Ishikawa (cell line): Measurements from ENCODE around the gene ANKRD27.

Experiments used
- CEBPB ChIP-seq: IDR thresholded peaks from 2 replicates; pipeline ENCODE4 v1.6.1; 2012
- CREB1 ChIP-seq: IDR thresholded peaks from 2 replicates; pipeline ENCODE4 v1.6.1; 2012; ENCODE audit warnings: low read depth
- EGR1 ChIP-seq: IDR thresholded peaks from 2 replicates; pipeline ENCODE4 v1.6.1; 2012
- EP300 ChIP-seq: IDR thresholded peaks from 2 replicates; pipeline ENCODE4 v1.6.1; 2012; ENCODE audit warnings: borderline replicate concordance
- FOXM1 ChIP-seq: IDR thresholded peaks from 2 replicates; pipeline ENCODE4 v1.6.1; 2012; ENCODE audit warnings: low read depth, borderline replicate concordance
- NFIC ChIP-seq: IDR thresholded peaks from 2 replicates; pipeline ENCODE4 v1.6.1; 2012
- RAD21 ChIP-seq: IDR thresholded peaks from 2 replicates; pipeline ENCODE4 v1.6.1; 2012; ENCODE audit warnings: low read depth
- REST ChIP-seq: IDR thresholded peaks from 2 replicates; pipeline ENCODE4 v1.6.1; 2012; ENCODE audit warnings: low read depth, mild to moderate bottlenecking
- TAF1 ChIP-seq: IDR thresholded peaks from 2 replicates; pipeline ENCODE4 v1.6.1; 2012; ENCODE audit warnings: low read depth, mild to moderate bottlenecking
- TCF12 ChIP-seq: IDR thresholded peaks from 2 replicates; pipeline ENCODE4 v1.6.1; 2012; ENCODE audit warnings: low read depth
- TEAD4 ChIP-seq: IDR thresholded peaks from 2 replicates; pipeline ENCODE4 v1.6.1; 2012
- USF1 ChIP-seq: IDR thresholded peaks from 2 replicates; pipeline ENCODE4 v1.6.1; 2012
- YY1 ChIP-seq: IDR thresholded peaks from 2 replicates; pipeline ENCODE4 v1.6.1; 2012; ENCODE audit warnings: low read depth
- ZBTB7A ChIP-seq: IDR thresholded peaks from 2 replicates; pipeline ENCODE4 v1.6.1; 2012; ENCODE audit warnings: low read depth
- TF ChIP-seq, protein P1 (sequence below): IDR thresholded peaks from 2 replicates; pipeline ENCODE4 v1.6.1; 2012

ANKRD27 gene

GRCh38 chr19:32671883-32672593 lies 2.9 kb downstream of the ANKRD27 start:
- no peak for TF ChIP-seq TCF12
- no peak for TF ChIP-seq TEAD4
- TF ChIP-seq RAD21: no peak
- no peak for TF ChIP-seq TAF1
- no peak for TF ChIP-seq CEBPB
- no peak for TF ChIP-seq EGR1
- TF ChIP-seq ZBTB7A: no peak
- TF ChIP-seq, protein P1, sequence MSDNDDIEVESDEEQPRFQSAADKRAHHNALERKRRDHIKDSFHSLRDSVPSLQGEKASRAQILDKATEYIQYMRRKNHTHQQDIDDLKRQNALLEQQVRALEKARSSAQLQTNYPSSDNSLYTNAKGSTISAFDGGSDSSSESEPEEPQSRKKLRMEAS: no peak
- TF ChIP-seq CREB1: no peak
- no peak for TF ChIP-seq REST
- no peak for TF ChIP-seq FOXM1
- no peak for TF ChIP-seq USF1
- TF ChIP-seq YY1: no peak
- no peak for TF ChIP-seq EP300
- no peak for TF ChIP-seq NFIC

- TF ChIP-seq RAD21: no peak
Observed at GRCh38 chr19:32669310-32669709, 5.7 kb downstream of the ANKRD27 start.

DNA sequence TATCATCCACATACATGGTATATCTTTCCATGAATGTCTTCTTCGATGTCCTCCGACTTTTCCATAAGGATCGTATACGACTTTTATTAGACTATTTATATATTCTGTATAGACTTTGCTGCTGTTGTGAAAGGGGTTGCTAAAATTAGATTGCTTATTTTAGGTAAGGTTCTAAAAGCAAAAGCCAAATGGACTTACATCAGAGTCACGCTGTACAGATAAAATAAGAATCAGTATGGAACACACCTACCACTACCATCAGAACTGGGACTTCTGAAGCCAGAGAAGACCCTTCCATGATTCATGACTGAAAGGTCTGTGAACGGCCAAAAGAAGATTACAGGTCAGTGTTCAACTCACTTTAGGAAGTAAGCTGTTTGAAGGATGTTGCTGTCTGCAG lies 8.9 kb downstream of the ANKRD27 start:
- TF ChIP-seq RAD21: no peak
- no peak for TF ChIP-seq CREB1
- TF ChIP-seq EP300: no peak
- TF ChIP-seq CEBPB: no peak
- TF ChIP-seq TCF12: no peak
- no peak for TF ChIP-seq TEAD4
- TF ChIP-seq REST: no peak

GRCh38 chr19:32662186-32662585 lies 12.8 kb downstream of the ANKRD27 start:
- TF ChIP-seq FOXM1: no peak
- TF ChIP-seq EP300: no peak
- no peak for TF ChIP-seq EGR1
- TF ChIP-seq REST: no peak
- TF ChIP-seq TEAD4: no peak
- TF ChIP-seq TCF12: no peak
- no peak for TF ChIP-seq CREB1
- no peak for TF ChIP-seq USF1
- TF ChIP-seq YY1: no peak
- TF ChIP-seq TAF1: no peak
- TF ChIP-seq RAD21: no peak
- no peak for TF ChIP-seq NFIC
- TF ChIP-seq, protein P1: no peak
- TF ChIP-seq ZBTB7A: no peak
- no peak for TF ChIP-seq CEBPB

- TF ChIP-seq CEBPB (no peak), NFIC (no peak), RAD21 (no peak), FOXM1 (no peak), TEAD4 (no peak), TCF12 (no peak), REST (no peak), YY1 (no peak), ZBTB7A (no peak), EGR1 (no peak), CREB1 (no peak), TAF1 (no peak), USF1 (no peak)
Observed at GRCh38 chr19:32661318-32661717, 13.7 kb downstream of the ANKRD27 start.
